Esophagus muscularis mucosa (tissue), 4 donors: Measurements from ENCODE around the gene PDP2.

Experiments used
- CTCF ChIP-seq, 3 experiments: fragments of 200-600 bp in 2 of 3; fragments of 450-650 bp in 1 of 3; sonication (generic) in 2 of 3; IDR thresholded peaks; one replicate each; pipeline ENCODE4 v1.5.1; 2017 to 2019; ENCODE audit warnings: antibody characterized with exemption in 3 of 3, mild to moderate bottlenecking in 2 of 3, moderate library complexity in 1 of 3
- EP300 ChIP-seq: sonication (generic); formaldehyde crosslinking; IDR thresholded peaks from one replicate; pipeline ENCODE4 v1.6.1; 2017; ENCODE audit warnings: antibody characterized with exemption
- POLR2A ChIP-seq: fragments of 450-650 bp; IDR thresholded peaks from one replicate; pipeline ENCODE4 v1.6.1; 2017; ENCODE audit warnings: antibody characterized with exemption, moderate library complexity, mild to moderate bottlenecking, low read depth
- POLR2AphosphoS5 ChIP-seq, 2 donors: sonication (generic); formaldehyde crosslinking; IDR thresholded peaks; one replicate each; pipeline ENCODE4 v1.6.1; 2017; ENCODE audit warnings: antibody characterized with exemption in 2 of 2

GRCh38 chr16:66844009-66844341 lies 36.3 kb upstream of the PDP2 start:
- no peak for TF ChIP-seq CTCF (IDR thresholded peaks at IDR 0.05)
- no peak for TF ChIP-seq POLR2AphosphoS5 (IDR thresholded peaks at IDR 0.05)
- no peak for TF ChIP-seq POLR2A
- no peak for TF ChIP-seq EP300
